Measurements from ENCODE around the gene CNPY2. TPM values are rescaled to one million over a fixed set of nuclear protein-coding genes. Genes with fewer than 3 reads are reported as not detected.
"Not testable (repeated sequence)": the region's sequence is repeated elsewhere in the genome, so short reads cannot be mapped to it uniquely, and the experiment has no call there.

CNPY2 gene
- total and polyA plus RNA-seq, 7 donors, result 28.2 to 103 (median 60.1) TPM

GRCh38 chr12:56271031-56271430 lies 44.8 kb downstream of the CNPY2 start:
- no peaks in the 10 kb centered on the region for H3K27me3 ChIP-seq
- intact Hi-C loops (cut with DNase I), result no loop called here
- no peak overlapping the region for H3K4me3 ChIP-seq
- TF ChIP-seq, protein P1, sequence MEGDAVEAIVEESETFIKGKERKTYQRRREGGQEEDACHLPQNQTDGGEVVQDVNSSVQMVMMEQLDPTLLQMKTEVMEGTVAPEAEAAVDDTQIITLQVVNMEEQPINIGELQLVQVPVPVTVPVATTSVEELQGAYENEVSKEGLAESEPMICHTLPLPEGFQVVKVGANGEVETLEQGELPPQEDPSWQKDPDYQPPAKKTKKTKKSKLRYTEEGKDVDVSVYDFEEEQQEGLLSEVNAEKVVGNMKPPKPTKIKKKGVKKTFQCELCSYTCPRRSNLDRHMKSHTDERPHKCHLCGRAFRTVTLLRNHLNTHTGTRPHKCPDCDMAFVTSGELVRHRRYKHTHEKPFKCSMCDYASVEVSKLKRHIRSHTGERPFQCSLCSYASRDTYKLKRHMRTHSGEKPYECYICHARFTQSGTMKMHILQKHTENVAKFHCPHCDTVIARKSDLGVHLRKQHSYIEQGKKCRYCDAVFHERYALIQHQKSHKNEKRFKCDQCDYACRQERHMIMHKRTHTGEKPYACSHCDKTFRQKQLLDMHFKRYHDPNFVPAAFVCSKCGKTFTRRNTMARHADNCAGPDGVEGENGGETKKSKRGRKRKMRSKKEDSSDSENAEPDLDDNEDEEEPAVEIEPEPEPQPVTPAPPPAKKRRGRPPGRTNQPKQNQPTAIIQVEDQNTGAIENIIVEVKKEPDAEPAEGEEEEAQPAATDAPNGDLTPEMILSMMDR (IDR thresholded peaks at IDR 0.05), result peak in 1 of 4 experiments; percentile 9
- TF ChIP-seq POLR2AphosphoS5 (IDR thresholded peaks at IDR 0.05), result no peak
- H3K36me3 ChIP-seq, result peaks cover 19 to 61% (median 41%) of the 10 kb centered on the region in 4 donors
- H3K4me1 ChIP-seq, result peaks cover 0 to 17% (median 14%) of the 10 kb centered on the region in 4 donors
- WGBS, 2 donors, result 20 to 25% methylated on average over 1 of the region's 1 CpG
- peak overlapping the region; percentile 15 to 60 (median 48) for H3K27ac ChIP-seq
- H3K9me3 ChIP-seq, result no peaks in the 10 kb centered on the region
- no peak for DNase-seq

GRCh38 chr12:56267443-56268071 lies 48.2 kb downstream of the CNPY2 start:
- intact Hi-C loops (cut with DNase I), result loop anchor here (2.0 kb wide), 1 partner anchor 33 kb away; the partner anchor contains the start of gene CS
- Histone ChIP-seq H3K27me3 (no peaks in the 10 kb centered on the region), H3K9me3 (no peaks in the 10 kb centered on the region), H3K4me1 (peaks cover 0 to 19% (median 18%) of the 10 kb centered on the region in 4 donors), H3K27ac (peak overlapping the region; percentile 95 to 97 (median 96)), H3K36me3 (peaks cover 0 to 27% (median 11%) of the 10 kb centered on the region in 4 donors), H3K4me3 (peak overlapping the region; percentile 59 to 73 (median 70))
- DNase-seq, result peak; percentile 80
- WGBS, 2 donors, result 25 to 37% methylated on average over 21 of the region's 21 CpGs
- TF ChIP-seq, protein P1 (IDR thresholded peaks at IDR 0.05), result no peak
- TF ChIP-seq POLR2AphosphoS5 (IDR thresholded peaks at IDR 0.05) (no peak), EP300 (IDR thresholded peaks at IDR 0.05) (no peak), POLR2A (IDR thresholded peaks at IDR 0.05) (no peak)

DNA sequence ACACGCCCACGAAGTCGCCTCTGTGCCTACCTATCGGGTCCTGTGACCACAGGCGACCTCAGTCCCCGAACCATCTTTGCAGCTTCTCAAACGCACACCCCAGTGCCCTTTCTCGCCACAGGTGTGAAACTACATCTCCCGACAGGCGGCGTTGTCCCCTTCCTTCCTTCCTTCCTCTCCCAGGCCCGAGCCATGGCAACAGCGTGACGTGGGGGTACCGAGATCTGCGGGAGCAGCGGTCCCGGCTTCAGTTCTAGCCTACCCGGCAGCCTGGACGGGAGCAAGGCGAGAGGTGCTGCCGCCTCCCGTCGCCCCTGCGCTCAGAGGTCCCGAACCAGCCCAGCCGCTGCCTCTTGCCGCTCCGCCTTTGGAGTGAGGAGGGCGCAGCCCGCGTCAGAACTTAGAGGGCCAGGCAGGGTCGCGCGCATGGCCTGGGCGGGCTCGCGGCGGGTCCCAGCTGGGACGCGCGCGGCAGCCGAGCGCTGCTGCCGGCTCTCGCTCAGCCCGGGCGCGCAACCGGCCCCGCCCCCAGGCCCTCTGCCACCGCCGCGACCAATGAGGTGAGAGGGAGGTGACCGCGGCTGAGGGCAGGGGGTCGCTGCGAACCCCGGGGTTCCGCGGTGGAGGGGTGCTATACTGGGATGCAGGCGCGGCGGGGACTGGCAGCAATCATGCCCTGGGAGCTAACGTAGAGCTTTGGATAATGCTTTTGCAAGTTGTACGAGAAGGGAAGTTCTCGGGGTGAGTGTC lies 48.9 kb downstream of the CNPY2 start, which contains the start of gene COQ10A:
TSS of gene COQ10A (plus strand) at position 250 of the 750 bp plus-strand sequence. CDS start at position 427, 177 bp downstream.
- TF ChIP-seq POLR2AphosphoS5 (IDR thresholded peaks at IDR 0.05), result peak; percentile 93 to 96 (median 94)
- no peak for TF ChIP-seq EP300 (IDR thresholded peaks at IDR 0.05)
- peak; percentile 73 to 88 for TF ChIP-seq POLR2A (IDR thresholded peaks at IDR 0.05)
- TF ChIP-seq, protein P1 (IDR thresholded peaks at IDR 0.05), result peak; percentile 71 to 91 (median 76)
- WGBS, 2 donors, result 0% methylated on average over 68 of the region's 68 CpGs
- intact Hi-C loops (cut with DNase I), result loop anchor here (2.0 kb wide), 1 partner anchor 34 kb away; the partner anchor contains the start of gene CS
- H3K27me3 ChIP-seq, result no peaks in the 10 kb centered on the region
- peaks cover 0 to 19% (median 18%) of the 10 kb centered on the region in 4 donors for H3K4me1 ChIP-seq
- DNase-seq, result peak; percentile 96
- no peaks in the 10 kb centered on the region for H3K9me3 ChIP-seq
- H3K4me3 ChIP-seq, result peak within 1 kb of the TSS; percentile 59 to 73 (median 70)
- H3K27ac ChIP-seq, result peak within 1 kb of the TSS; percentile 95 to 97 (median 96)
- H3K36me3 ChIP-seq, result peaks cover 0 to 20% (median 5%) of the 10 kb centered on the region in 4 donors

- 46 to 57% methylated on average over 16 of the region's 16 CpGs for WGBS, 2 donors
- Histone ChIP-seq H3K4me3 (peak overlapping the region; percentile 59 to 73 (median 70)), H3K27ac (peak overlapping the region; percentile 95 to 97 (median 96)), H3K4me1 (peaks cover 0 to 19% (median 18%) of the 10 kb centered on the region in 4 donors), H3K36me3 (peaks cover 0 to 13% (median 3%) of the 10 kb centered on the region in 4 donors)
- DNase-seq, H3K27me3 ChIP-seq, H3K9me3 ChIP-seq: not testable (repeated sequence)
- intact Hi-C loops (cut with DNase I), result loop anchor here (2.0 kb wide), 1 partner anchor 35 kb away; the partner anchor contains the start of gene CS
Measured at GRCh38 chr12:56266068-56266692, 49.6 kb downstream of the CNPY2 start.

DNA sequence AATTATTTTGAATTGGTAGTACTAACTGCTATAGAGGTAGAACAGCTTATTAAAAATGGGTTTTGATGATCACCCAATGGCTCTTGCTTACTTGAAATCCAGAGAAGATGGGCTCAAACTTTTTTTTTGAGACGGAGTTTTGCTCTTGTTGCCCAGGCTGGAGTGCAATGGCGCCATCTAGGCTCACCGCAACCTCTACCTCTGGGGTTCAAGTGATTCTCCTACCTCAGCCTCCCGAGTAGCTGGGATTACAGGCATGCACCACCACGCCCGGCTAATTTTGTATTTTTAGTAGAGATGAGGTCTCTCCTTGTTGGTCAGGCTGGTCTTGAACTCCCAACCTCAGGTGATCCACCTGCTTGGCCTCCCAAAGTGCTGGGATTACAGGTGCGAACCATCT lies 52.8 kb downstream of the CNPY2 start:
- DNase-seq; H3K36me3 ChIP-seq; H3K27ac ChIP-seq; H3K9me3 ChIP-seq; intact Hi-C loops (cut with DNase I); H3K4me3 ChIP-seq; H3K27me3 ChIP-seq: not testable (repeated sequence)
- WGBS, 2 donors, result 88 to 95% methylated on average over 7 of the region's 7 CpGs
- H3K4me1 ChIP-seq, result peaks cover 0 to 26% (median 25%) of the 10 kb centered on the region in 4 donors
